ENCODE data around the gene TOP1.

Gene TOP1

GRCh38 chr20:41058674-41059635 lies 30.3 kb downstream of the TOP1 start:
- DNase-seq: no peak

DNA sequence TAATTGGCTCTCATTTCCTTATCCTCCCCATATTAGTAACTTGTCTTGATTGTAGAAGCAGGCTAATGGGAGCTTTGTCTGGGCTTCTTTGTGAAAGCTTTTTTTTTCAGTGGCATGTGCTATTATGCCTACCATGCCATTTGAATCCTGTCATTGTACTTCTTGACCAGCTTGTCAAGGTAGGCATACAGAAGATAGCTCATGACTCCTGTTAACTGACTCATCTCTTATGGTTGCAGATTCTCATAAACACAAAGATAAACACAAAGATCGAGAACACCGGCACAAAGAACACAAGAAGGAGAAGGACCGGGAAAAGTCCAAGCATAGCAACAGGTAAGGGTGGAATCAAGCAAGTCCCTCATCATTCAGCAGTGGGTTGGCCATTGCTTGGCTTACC lies 32.5 kb downstream of the TOP1 start:
- no peak for DNase-seq

- no peak for DNase-seq
These were observed 34.8 kb downstream of the TOP1 start for GRCh38 chr20:41063442-41063841.

- DNase-seq: no peak
These were observed 35.8 kb downstream of the TOP1 start for GRCh38 chr20:41064377-41064776.

DNA sequence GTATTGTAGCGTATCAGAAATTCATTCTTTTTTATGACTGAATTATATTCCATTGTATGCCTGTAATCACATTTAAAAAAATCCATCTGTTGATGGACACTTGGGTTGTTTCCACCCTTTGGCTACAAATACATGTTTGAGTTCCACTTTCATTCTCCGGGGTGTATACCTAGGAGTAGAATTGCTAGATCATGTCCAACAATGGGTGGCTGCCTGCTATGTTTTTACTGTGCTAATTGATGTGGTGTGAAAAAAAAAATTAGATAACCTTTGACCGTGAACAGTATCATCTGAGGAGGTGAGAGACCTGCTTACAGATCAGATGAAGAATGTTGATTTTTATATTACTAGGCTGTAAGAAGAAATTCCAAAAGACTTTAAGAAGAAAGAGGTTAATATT lies 37.1 kb downstream of the TOP1 start:
- no peak for DNase-seq

GRCh38 chr20:41068806-41069205 lies 40.2 kb downstream of the TOP1 start:
- DNase-seq: no peak

DNA sequence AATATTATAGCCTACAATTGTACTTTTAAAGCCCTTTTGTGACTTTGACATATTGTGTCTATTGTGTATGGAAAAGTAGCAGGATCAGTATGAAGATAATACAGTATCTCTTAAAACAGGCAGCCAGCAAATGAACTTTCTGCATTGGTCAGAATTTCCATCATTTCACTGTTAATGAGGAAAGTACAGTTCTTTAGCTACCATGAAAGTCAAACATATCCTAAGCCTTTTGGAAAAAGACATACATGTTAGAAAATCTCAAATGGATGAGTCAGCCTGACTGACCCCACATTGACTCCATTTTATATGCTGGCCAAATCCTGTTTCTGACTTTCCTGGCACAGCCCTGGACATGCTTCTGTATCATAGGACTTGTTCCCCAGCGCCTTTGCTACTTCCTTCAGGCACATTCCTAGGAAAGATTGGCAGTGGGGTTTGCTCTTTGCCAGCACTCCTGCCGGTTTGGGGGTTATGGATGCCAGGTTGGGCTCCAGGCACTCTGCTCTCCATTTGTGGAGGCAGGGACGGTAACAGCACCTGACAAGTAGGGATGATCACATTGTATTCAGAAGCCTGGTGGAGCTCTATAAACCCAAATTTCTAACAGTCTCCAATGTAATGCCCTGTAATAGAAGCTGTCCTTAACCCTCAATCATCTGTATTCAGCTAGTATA lies 43.7 kb downstream of the TOP1 start:
- DNase-seq: no peak

DNA sequence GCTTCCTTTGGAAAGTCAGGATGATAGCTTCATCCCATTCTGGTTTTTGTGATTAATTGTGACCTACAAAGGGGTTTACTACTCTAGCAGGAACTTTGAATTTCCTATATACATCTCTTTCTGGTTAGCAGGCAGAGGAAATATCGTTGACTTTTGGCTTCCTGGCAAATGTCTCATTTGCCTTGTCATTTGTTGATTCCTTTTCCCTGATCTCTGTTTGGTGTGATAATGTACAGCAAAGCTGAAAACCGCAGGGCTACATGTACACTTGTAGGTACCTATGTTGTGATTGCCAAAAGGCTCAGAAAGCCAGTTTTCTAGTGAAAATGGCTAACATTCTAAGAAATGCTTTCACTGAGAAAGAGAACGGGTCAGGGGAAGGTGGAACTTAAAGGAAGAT lies 44.3 kb downstream of the TOP1 start:
- peak; percentile 63 for DNase-seq

- DNase-seq: no peak
These were observed 45.8 kb downstream of the TOP1 start for GRCh38 chr20:41074441-41074840.

DNA sequence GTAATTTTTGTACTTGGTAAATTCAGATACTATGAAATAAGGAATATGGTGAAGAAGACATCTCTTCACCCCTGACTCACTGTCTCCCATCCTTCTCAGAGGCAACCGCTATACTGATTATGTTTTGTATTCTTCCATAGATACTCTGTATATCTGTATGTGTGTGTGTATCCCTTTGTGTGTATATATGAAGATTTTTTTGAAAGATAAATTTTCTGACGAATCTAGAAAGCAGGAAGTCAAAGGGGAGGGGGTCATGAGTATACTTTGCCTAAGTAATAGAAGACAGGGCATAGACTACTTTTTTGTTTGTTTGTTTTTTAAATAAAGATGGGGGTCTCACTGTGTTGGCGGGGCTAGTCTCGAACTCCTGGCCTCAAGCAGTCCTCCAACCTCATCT lies 48.2 kb downstream of the TOP1 start:
- no peak for DNase-seq

GRCh38 chr20:41078329-41078728 lies 49.7 kb downstream of the TOP1 start:
- DNase-seq: peak; percentile 15

- no peak for DNase-seq
These were observed 50.4 kb downstream of the TOP1 start for GRCh38 chr20:41079066-41079465.

DNA sequence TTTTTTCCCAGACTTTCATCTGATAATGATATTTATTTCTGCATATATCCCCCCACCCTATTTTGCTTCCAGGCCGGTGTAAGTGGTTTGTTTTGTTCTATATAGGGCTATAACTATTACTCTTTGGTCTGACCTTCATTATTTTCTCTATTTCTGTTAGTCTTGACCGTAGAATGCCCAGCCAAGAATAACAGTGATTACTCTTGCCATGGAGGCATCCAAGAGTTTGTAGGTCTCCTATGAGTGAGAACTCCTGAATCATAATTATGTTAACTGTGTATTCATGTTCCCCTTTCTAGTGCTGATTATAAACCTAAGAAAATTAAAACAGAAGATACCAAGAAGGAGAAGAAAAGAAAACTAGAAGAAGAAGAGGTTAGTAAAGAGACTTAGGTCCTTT lies 52.2 kb downstream of the TOP1 start:
- no peak for DNase-seq

GRCh38 chr20:41081276-41081814 lies 52.7 kb downstream of the TOP1 start:
- DNase-seq: no peak

GRCh38 chr20:41082306-41082705 lies 53.7 kb downstream of the TOP1 start:
- no peak for DNase-seq

- DNase-seq: no peak
These were observed 57.0 kb downstream of the TOP1 start for GRCh38 chr20:41085606-41086005.

DNA sequence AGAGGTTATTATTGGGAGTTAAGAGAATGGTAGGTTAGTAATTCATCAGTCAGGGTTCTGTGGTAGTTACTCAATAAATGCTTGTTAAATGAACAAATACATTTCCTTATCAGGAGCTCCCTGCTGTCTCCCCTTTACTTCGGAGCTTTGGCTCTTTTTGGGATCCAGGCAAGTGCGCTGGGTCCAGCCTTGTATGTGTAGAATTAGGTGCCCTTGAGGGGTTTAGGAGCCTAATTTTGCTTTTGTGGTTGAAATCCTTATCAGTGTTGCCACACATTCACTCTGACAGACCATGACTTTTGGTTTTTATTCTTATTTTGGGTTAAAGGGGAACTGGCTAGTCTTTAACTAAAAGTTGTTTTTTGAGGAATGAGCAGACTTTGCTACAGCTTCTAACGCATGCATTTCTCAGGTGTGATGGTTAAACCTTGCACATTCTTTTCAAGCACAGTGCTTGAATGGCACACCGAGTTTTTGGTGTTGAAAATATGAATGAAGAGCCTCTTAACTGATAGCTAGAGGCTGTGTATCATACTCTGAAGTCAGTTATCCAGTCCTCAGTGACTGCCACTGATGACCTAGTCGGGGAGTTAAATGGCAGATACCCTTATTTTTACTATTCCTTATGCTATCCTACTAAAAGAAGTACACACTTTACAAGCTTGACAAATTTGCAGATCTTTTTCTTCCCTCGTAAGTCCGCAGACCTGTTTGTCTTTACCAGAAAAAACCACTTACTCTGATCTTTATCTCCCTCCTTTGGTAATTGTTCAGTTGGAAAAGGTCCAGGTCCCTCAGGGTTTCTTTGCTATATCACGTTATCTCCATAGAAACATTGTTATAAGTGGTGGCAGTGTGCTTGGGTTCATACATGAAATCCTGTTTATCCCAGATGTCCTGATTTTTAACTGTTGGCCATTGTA lies 58.0 kb downstream of the TOP1 start:
- DNase-seq: no peak

DNA sequence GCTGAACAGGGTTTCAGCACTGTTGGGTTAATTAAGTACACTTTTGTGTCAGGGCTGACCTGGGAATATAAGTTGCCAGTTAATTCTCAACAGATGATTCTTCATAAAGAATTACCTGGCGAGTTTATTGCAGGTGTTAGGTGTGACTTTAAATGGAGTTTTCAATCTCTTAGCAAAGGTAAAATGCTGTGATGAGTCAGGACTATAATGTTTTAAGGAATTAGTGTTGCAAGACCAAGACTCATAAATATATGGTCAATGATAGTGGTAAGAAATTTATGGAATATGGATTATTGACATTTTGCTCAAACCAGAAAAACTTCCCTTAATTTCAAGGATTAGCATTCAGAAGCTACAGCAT lies 58.7 kb downstream of the TOP1 start:
- no peak for DNase-seq

DNA sequence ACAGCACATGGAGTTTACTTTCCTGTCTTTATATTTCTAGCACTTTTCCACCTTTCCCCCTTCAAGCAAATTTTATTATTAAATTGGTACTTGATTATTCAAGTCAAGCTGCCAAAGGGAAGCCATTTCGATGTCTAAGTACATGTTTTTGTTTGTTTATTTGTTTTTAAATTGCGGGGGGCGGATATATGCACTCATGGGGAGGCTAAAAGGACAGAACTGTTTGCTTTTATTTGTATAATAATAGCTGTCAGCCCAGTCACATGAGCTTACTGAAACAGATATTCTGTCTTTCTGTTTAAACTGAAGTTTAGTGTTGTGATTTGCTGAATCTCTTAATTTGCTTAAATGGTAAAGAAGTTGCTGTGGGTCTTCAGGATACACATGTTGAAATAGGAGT lies 59.2 kb downstream of the TOP1 start:
- DNase-seq: no peak

DNA sequence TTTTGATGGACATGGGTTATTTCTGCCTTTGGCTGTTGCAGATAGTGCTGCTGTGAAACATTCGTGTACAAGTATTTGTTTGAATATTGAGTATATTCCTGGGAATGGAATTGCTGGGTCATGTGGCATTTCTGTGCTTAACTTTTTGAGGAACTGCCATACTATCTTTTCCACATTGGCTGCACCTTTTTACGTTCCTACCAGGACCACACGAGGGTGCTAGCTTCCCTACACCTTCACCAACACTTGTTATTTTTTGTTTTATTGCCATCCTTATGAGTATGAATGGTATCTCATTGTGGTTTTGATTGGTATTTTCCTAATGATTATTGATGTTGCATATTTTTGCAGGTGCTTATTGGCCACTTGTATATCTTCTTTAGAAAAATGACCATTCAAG lies 60.9 kb downstream of the TOP1 start:
- no peak for DNase-seq

GRCh38 chr20:41091927-41092326 lies 63.3 kb downstream of the TOP1 start:
- no peak for DNase-seq

GRCh38 chr20:41094353-41095055 lies 65.9 kb downstream of the TOP1 start:
- DNase-seq: no peak

Measured in activated CD4-positive, alpha-beta T cell treated with anti-CD3 and anti-CD28 coated beads, Interleukin-2, Interleukin-6, amounts not matched to agents 100 ng/mL and 50 ng/mL, durations not matched to agents 16 hours and 8 hours (primary cell).